Smooth muscle cell (in vitro differentiated cells): ENCODE data around the gene GAGE10. TPM values are rescaled to one million over a fixed set of nuclear protein-coding genes. Genes with fewer than 3 reads are reported as not detected.

Source experiments
- DNase-seq: peaks from one replicate; lab custom pipeline; 2025; ENCODE audit not compliant: unreplicated experiment; lab: John Stamatoyannopoulos, UW
- H2AFZ ChIP-seq: fragments of 200-600 bp; sonication (generic); 2 replicates; pipeline ENCODE4 v1.6.0; 2016; ENCODE audit warnings: antibody characterized with exemption, low read depth, mild to moderate bottlenecking
- H3F3A ChIP-seq: fragments of 200-600 bp; sonication (generic); 2 replicates; pipeline ENCODE4 v1.6.0; 2017; ENCODE audit warnings: antibody characterized with exemption, low read depth
- H3K27ac ChIP-seq: fragments of 200-600 bp; sonication (generic); 2 replicates; pipeline ENCODE4 v1.5.1; 2016; ENCODE audit warnings: low read depth, mild to moderate bottlenecking
- H3K27me3 ChIP-seq: fragments of 200-600 bp; sonication (generic); 2 replicates; pipeline ENCODE4 v1.6.1; 2016; ENCODE audit warnings: low read depth, mild to moderate bottlenecking
- H3K36me3 ChIP-seq: fragments of 200-600 bp; sonication (generic); 2 replicates; pipeline ENCODE4 v1.5.1; 2016; ENCODE audit warnings: low read depth
- H3K4me1 ChIP-seq: fragments of 200-600 bp; sonication (generic); 2 replicates; pipeline ENCODE4 v1.5.1; 2016; ENCODE audit warnings: low read depth
- H3K4me2 ChIP-seq: fragments of 200-600 bp; sonication (generic); 2 replicates; pipeline ENCODE4 v1.6.0; 2016; ENCODE audit warnings: mild to moderate bottlenecking
- H3K4me3 ChIP-seq: fragments of 200-600 bp; sonication (generic); 2 replicates; pipeline ENCODE4 v1.5.1; 2016; ENCODE audit warnings: mild to moderate bottlenecking
- H3K79me2 ChIP-seq: fragments of 200-600 bp; sonication (generic); 2 replicates; pipeline ENCODE4 v1.6.0; 2016; ENCODE audit warnings: low read depth, mild to moderate bottlenecking
- H3K9ac ChIP-seq: fragments of 200-600 bp; sonication (generic); 2 replicates; pipeline ENCODE4 v1.6.0; 2016; ENCODE audit warnings: low read depth
- H3K9me3 ChIP-seq: fragments of 200-600 bp; sonication (generic); replicated peaks from 2 replicates; pipeline ENCODE4 v1.5.1; 2016; ENCODE audit warnings: low read depth
- H4K20me1 ChIP-seq: fragments of 200-600 bp; sonication (generic); 2 replicates; pipeline ENCODE4 v1.6.0; 2016; ENCODE audit warnings: low read depth
- CTCF ChIP-seq: fragments of 200-600 bp; sonication (generic); IDR thresholded peaks from 2 replicates; pipeline ENCODE4 v1.5.1; 2017; ENCODE audit warnings: borderline replicate concordance, mild to moderate bottlenecking, antibody characterized with exemption; ENCODE audit not compliant: insufficient read depth, poor library complexity, severe bottlenecking
- WGBS: methylation state at CpG from one replicate; pipeline ENCODE4 v1.1.7; 2016; ENCODE audit warnings: low lambda C conversion rate; 5-methylcytosine and 5-hydroxymethylcytosine counted together
- polyA plus RNA-seq: library from polyadenylated mRNA; unstranded; fragments of >200 nt; fragmentation: Nextera tagmentation; extraction: Ambion mirVana; gene quantifications from 2 replicates; pipeline ENCODE4 v1.2.1, GENCODE V29; 2016
- total RNA-seq: library from RNA; depleted of rRNA; stranded (reverse); fragments of >200 nt; gene quantifications from 2 replicates; pipeline ENCODE4 v1.2.3, GENCODE V29; 2014

GAGE10 gene
- total and polyA plus RNA-seq, 2 experiments from 2014 or later: not detected

- peaks cover 3% of the 10 kb centered on the region for H3K4me1 ChIP-seq
- 79% methylated on average over 10 of the region's 10 CpGs for WGBS
- no peak overlapping the region for H3K4me3 ChIP-seq
- no peaks in the 10 kb centered on the region for H3K9me3 ChIP-seq
- H3K79me2 ChIP-seq: peaks cover 15% of the 10 kb centered on the region
- H3K36me3 ChIP-seq: no peaks in the 10 kb centered on the region
- no peak for DNase-seq
- TF ChIP-seq CTCF: no peak
- no peak overlapping the region for H2AFZ ChIP-seq
- no peaks in the 10 kb centered on the region for H3F3A ChIP-seq
- H3K27ac ChIP-seq: no peak overlapping the region
- H4K20me1 ChIP-seq: no peaks in the 10 kb centered on the region
- no peaks in the 10 kb centered on the region for H3K27me3 ChIP-seq
- H3K9ac ChIP-seq: no peak overlapping the region
- H3K4me2 ChIP-seq: no peak overlapping the region
Measured at GRCh38 chrX:49266523-49267445, 36.7 kb upstream of the GAGE10 start.

- Histone ChIP-seq H4K20me1 (peaks cover 4% of the 10 kb centered on the region), H3K27me3 (no peaks in the 10 kb centered on the region), H3K79me2 (peaks cover 19% of the 10 kb centered on the region), H3K9ac (peak overlapping the region; percentile 37), H3K4me2 (peak overlapping the region; percentile 84), H3F3A (no peaks in the 10 kb centered on the region), H2AFZ (no peak overlapping the region), H3K4me3 (peak overlapping the region; percentile 50), H3K36me3 (no peaks in the 10 kb centered on the region), H3K9me3 (no peaks in the 10 kb centered on the region), H3K27ac (peak overlapping the region; percentile 60), H3K4me1 (peaks cover 3% of the 10 kb centered on the region)
- TF ChIP-seq CTCF: no peak
- WGBS: 38% methylated on average over 3 of the region's 4 CpGs
- DNase-seq: no peak
Measured at GRCh38 chrX:49268702-49269009, 34.8 kb upstream of the GAGE10 start.

- Histone ChIP-seq H3K9me3 (no peaks in the 10 kb centered on the region), H3F3A (no peaks in the 10 kb centered on the region), H4K20me1 (peaks cover 5% of the 10 kb centered on the region), H3K4me3 (peak overlapping the region; percentile 60), H3K4me2 (peak overlapping the region; percentile 84), H3K79me2 (peaks cover 19% of the 10 kb centered on the region), H3K4me1 (peaks cover 3% of the 10 kb centered on the region), H3K9ac (peak overlapping the region; percentile 98), H3K36me3 (no peaks in the 10 kb centered on the region), H2AFZ (peak overlapping the region; percentile 81), H3K27me3 (no peaks in the 10 kb centered on the region), H3K27ac (peak overlapping the region; percentile 98)
- 49% methylated on average over 43 of the region's 45 CpGs for WGBS
- no peak for TF ChIP-seq CTCF
- DNase-seq: peak; percentile 84
Measured at GRCh38 chrX:49269010-49269766, 34.3 kb upstream of the GAGE10 start.
